GM19239 (cell line): ENCODE results near the gene ZSWIM4.
"Not testable (repeated sequence)": the region's sequence is repeated elsewhere in the genome, so short reads cannot be mapped to it uniquely, and the experiment has no call there.

Experiments used
- DNase-seq: peaks from one replicate; pipeline ENCODE4 v3.0.0; 2011; ENCODE audit warnings: low spot score; ENCODE audit not compliant: insufficient read length
- FAIRE-seq: peaks from 2 replicates; lab custom pipeline; 2011; peaks lifted over from hg19 to GRCh38; lab: Jason Lieb, UNC

ZSWIM4 gene

DNA sequence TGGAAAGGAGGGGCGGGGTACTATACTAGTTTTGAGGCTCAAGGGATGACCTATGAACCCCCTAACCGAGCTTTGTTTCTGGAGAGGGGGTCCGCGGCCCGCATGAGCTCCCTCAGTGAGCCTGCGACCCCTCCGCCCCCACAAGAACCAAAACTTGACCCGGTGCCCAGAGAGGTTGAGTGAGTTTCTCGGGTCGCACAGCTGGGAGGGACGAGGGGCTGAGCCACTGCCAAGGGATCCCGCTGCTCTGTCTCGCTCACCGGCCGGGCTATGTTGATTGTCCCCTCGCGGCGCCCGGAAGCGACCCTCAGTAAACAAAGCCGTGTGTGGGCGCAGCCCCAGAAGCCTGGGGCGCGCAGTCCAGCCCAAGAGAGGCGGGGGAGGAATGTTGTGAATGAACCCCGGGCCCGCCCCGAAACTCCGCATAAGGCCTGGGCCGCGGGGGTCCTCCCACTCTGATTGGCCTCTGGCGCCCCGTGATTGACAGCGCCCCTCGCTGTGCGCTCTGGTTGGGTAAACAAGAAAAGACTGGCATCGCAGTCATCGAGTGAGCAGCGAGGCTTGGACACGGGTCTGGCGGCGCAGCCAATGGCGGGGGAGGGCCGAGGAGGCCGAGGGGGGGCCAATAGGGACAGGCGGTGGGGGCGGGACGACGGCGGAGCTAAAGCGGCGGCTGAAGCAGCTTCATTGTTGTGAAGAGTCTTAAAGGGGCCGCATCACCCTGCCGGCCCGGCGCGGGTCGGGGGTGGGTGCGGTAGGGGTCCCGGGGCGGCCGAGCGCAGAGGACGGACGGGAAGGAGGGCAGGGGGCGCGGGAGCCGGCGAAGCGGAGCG lies at the start of gene ZSWIM4:
TSS of gene ZSWIM4 (plus strand) at position 687 of the 833 bp plus-strand sequence. CDS start 206 bp downstream, outside the sequence.
- FAIRE-seq: peak; percentile 92
- peak; percentile 97 for DNase-seq

DNA sequence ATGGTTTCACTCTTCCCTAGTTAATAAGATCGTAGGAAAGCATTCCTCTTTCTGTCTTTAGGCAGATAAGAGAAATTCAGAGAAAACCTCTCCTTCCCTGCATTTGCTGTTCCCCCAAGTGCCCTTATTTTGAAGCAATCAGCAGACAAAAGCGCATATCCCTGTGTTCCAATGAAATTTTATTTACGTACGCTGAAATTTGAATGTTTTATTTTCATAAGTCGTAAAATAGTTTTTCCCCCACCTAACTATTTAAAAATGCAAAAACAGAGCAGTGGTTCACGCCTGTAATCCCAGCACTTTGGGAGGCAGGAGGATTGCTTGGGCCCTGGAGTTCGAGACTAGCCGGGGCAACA lies 48.2 kb upstream of the ZSWIM4 start:
- FAIRE-seq (no peak), DNase-seq (no peak)

DNA sequence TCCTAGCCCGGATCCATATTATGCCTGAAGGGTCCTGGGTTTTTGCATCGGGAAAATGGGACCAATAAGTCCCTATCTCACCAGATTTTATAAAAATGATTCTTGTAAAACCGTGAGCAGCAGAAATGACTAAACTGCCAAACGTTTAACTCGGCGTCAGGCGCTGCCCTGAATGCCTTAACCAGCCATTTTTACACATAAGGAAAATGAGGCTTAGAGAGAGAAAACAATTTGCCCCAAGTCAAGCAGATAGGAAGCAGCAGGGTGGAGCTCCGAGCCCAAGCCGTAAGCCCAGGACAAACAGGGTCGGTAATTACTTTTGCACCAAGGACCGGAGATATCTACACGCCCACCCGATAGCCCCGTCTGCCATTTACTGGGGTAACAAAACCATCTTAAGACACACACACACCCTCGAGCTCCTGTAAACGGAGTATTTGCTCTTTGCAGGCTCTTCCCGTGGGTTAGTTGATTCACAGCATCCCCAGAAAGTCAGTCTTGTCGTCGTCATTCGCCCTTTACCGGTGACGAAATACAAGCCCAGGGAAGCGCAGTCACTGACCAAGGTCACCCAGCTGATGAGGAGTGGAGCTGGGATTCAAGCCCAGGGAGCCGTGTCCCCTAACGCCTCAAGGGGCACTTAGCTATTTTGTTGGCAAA lies 46.9 kb upstream of the ZSWIM4 start:
- FAIRE-seq: peak; percentile 49
- no peak for DNase-seq

DNA sequence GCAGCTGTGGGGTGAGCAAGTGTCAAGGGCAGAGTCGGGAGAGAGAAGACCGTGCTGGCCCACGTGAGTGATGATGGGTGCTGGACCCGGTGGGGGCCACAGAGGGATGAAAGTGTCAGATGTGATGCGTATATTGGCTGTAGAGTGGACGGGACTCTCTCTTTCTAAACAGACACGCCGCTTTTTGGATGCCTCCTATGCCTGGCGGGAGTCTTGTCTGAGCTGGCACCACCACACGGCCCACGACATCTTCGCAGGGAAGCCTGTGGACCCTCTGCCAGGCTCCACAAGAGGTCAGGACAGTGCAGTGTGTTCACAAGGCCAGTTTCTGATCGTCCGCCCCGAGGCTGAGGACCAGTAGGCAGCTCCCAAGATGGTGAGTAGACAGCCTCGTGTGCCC lies 43.8 kb upstream of the ZSWIM4 start:
- no peak for FAIRE-seq
- DNase-seq: no peak

DNA sequence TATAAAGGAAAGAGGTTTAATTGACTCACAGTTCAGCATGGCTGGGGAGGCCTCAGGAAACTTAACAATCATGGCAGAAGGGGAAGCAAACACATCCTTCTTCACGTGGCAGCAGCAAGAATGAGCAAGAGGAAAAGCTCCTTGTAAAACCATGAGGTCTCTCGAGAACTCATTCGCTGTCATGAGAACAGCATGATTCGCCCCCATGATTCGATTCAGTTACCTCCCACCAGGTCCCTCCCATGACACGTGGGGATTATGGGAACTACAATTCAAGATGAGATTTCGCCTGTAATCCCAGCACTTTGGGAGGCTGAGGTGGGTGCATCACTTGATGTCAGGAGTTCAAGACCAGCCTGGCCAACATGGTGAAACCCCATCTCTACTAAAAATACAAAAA lies 41.6 kb upstream of the ZSWIM4 start:
- not testable (repeated sequence) for DNase-seq, FAIRE-seq

DNA sequence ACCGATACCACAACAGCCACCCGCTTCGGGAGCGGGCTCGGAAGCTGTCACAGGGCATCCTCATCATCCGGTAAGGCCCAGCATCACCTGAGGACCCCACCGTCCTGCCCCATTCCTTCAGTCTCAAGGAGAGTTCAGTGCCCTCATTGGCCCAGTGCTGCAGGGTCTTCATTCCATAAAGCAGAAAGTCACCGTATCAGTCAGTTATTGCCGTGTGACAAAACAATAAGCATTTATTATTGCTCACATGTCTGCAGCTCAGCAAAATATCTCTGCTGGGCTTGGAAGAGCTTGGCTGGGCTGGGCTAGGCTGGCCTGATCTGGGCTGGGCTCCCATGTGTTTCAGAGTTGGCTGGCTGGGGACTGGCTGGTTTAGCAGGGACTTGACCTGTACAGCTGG lies 39.0 kb upstream of the ZSWIM4 start:
- DNase-seq (no peak), FAIRE-seq (no peak)

DNA sequence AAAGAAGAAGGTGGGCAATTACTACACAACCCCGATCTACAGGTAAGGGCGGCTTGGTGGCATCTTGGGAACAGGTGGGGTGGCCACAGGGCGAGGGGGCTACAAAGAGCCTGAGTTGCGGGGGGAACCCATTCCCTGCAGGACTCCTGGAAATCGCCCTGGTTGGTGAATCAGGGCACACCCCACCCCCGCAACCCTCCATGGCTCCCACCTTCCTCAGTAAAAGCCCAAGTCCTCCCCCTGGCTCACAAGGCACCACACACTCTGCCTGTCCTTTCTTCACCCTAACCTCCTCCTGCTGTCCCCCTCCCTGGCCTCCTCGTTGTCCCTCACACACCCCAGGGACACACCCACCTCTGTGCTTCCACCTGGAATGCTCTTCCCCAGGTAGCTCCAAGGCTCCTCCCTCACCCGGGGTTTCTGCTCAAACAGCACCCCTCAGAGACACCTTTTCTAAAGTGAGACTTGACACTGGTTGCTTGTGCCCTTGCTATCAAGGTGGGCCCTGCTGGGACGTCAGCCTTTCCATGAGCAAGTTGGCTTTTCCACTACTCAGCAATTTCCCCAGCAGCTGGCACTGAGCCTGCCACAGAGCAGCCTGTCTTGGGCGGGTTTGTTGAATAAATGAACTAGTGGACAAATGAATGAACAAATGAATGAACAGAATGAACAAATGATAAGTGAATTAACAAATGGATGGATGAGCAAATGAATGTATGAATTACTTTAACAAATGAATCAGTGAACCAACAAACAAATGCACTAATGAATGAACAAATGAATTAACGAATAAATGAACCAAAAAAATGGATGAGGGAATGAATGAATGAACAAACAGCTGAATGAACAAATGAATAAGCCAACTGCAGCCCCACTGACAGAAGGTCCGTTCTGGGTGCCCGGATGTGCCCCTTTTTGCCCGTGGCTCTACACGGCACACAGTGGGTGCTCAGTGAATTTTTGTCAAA lies 37.2 kb upstream of the ZSWIM4 start:
- no peak for DNase-seq
- no peak for FAIRE-seq

DNA sequence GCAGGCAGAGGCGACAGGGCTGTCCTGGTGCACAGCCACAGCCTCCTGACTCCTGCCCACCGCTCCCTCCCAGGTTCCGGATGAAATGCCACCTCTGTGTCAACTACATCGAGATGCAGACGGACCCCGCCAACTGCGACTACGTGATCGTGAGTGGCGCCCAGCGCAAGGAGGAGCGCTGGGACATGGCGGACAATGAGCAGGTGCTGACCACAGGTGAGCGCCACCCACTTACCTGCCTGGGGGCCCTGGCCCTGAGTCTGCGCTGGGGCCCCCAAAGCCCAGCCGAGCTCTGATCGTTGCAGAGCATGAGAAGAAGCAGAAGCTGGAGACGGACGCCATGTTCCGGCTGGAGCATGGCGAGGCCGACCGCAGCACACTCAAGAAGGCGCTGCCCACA lies 36.4 kb upstream of the ZSWIM4 start:
- FAIRE-seq: no peak
- no peak for DNase-seq

DNA sequence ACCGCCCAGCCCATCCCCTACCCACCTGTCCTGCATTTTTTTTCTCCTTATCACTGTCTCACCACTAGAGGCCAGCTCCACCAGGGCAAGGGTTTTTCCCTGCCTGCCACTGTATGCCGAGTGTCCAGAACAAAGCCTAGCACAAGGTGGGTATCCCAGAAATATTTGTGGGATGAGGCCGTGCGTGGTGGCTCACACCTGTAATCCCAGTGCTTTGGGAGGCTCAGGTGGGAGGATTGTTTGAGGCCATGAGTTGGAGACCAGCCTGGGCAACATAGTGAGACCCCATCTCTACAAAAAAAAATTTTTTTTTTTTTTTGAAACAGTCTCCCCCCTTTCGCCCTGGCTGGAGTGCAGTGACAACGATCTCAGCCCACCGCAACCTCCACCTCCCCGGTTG lies 33.8 kb upstream of the ZSWIM4 start:
- no peak for FAIRE-seq
- no peak for DNase-seq

DNA sequence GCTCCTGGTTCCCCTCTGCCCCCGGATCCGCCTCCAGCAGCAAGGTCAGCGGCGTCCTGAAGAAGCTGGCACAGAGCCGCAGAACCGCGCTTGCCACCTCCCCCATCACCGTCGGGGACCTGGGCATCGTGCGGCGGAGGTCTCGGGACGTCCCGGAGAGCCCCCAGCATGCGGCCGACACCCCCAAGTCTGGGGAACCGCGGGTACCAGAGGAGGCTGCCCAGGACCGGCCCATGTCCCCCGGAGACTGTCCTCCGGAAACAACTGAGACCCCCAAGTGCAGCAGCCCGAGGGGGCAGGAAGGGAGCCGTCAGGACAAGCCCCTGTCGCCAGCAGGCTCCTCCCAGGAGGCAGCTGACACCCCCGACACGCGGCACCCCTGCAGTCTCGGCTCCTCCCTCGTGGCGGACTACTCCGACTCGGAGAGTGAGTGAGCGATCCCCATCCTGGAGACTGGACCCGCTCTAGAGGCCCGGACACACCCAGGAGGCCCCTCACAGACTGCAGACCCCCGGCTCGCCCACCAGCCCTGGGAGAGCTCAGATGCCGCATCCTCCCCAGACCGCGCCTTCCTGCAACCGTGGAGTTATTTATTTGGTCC lies 32.5 kb upstream of the ZSWIM4 start:
- FAIRE-seq: no peak
- no peak for DNase-seq

DNA sequence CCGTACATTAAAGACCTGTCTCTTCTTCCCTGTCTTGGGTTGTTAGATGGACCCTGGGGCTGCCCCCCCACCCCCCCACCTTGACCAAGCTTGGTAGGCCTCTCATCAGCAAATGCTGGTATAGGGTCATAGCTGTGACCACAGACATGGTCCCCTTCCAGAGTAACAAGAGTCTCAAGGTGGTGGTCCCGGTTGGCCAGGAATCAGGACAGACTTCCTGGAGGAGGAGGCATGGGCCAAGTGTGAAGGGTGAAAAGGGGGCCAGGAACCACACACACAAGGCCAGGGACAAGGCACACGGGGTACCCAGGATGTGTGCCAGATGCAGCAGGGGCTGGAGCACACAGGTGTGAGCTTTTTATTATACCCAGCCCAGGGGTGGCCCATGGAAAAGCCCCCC lies 32.0 kb upstream of the ZSWIM4 start:
- DNase-seq: no peak
- FAIRE-seq: no peak

DNA sequence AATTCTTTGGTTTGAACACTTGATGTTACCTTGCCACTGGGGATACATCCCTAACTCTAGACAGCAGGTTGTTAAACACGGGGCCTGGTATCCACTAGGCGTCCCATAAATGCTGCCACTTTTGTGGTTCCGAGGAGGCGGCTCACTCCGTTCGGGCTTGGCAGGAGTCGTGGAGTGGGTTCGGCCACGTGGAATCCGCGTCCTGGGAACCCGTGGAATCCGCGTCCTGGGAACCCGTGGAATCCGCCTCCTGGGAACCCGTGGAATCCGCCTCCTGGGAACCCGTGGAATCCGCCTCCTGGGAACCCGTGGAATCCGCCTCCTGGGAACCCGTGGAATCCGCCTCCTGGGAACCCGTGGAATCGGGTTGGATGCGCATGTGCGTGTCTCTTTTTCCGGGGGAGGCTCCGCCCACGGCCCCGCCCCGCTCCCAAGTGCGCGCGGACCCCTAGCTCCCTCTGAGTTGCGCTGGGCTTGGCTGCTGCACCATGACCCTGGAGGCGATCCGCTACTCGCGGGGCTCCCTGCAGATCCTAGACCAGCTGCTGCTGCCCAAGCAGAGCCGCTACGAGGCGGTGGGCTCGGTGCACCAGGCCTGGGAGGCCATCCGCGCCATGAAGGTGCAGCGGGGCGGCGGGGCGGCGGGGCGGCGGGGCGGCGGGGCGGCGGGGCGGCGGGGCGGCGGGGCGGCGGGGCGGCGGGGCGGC lies 31.0 kb upstream of the ZSWIM4 start, which contains the start of gene MRI1:
TSS of gene MRI1 (plus strand) at position 422 of the 707 bp plus-strand sequence. CDS start at position 489, 67 bp downstream.
- peak; percentile 99 for DNase-seq
- peak; percentile 82 for FAIRE-seq

DNA sequence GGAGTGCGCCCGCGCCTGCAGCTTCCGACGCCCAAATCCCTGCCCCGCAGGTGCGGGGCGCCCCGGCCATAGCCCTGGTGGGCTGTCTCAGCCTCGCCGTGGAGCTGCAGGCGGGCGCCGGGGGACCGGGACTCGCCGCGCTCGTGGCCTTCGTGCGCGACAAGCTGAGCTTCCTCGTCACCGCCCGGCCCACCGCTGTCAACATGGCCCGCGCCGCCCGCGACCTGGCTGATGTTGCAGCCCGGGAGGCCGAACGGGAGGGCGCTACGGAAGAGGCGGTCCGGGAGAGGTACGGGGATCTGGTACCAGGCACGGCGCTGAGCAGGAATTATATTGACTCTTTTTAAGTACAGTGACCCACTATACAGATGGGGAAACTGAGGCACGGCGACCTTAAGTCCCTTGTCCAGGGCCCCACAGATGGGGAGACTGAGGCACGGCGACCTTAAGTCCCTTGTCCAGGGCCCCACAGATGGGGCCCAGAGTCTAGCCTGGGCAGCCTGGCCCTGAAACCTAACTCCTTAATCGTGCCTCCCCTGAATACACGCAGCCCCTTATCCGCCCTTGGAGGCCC lies 30.3 kb upstream of the ZSWIM4 start:
- FAIRE-seq: no peak
- DNase-seq: peak; percentile 65

DNA sequence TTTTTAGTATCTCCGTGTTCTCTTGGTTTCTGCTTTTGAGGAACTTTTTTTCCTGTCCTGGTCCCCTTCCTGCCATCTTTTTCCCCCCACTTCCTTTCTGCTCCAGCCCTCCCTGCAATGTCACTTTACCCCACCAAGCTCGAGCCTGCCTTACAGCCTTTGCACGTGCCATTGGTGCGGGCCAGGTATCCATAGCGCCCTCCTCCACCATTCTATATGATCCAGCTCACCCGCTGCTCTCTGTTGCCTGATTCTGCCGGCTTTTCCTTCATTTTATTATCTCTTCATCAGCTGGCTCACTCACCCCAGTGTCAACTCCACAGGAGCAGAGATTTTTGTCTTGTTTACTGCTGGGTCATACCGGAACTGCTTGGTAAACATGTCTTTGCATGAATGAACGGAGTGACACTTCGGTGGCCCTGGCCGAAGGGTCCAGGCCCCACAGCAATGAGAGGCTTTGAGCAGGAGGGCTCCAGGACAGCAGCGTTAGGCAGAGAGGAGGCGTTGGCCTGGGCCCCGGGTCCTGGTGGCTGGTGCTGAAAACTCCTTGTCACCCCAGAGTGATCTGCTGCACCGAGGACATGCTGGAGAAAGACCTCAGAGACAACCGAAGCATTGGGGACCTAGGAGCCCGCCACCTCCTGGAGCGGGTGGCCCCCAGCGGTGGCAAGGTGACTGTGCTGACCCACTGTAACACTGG lies 29.7 kb upstream of the ZSWIM4 start:
- no peak for DNase-seq

DNA sequence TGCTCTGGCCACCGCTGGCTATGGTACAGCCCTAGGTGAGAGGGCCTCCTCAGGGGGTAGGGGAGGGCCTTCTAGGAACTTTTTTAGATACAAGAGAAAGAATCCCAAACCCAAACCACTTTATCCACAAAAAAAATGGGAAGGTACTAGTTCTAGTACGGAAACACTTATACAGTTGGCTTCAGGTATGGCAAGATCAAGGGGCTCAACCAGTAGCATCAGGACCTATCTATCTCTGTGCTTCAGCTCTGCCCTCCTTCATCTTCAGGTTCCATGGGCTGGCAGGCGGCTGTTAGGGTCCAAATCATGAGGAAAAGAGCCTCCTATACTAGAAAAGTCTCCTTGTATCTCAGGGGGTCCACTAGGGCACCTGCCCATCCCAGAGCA lies 29.2 kb upstream of the ZSWIM4 start:
- no peak for FAIRE-seq
- DNase-seq: no peak

More for the DNA sequence above, 29.7 kb upstream of the ZSWIM4 start:
- no peak for FAIRE-seq

DNA sequence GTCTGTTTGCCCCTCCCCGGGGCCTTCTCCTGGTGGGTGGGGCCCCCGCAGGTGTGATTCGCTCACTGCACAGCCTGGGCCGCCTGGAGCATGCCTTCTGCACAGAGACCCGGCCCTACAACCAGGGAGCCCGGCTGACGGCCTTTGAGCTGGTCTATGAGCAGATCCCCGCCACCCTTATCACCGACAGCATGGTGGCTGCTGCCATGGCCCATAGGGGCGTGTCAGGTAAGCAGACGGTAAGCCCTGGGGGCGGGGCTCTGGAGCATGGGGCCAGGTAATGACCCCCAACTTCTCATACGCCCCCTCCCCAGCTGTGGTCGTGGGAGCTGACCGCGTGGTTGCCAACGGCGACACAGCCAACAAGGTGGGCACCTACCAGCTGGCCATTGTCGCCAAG lies 26.7 kb upstream of the ZSWIM4 start:
- DNase-seq (no peak), FAIRE-seq (no peak)

DNA sequence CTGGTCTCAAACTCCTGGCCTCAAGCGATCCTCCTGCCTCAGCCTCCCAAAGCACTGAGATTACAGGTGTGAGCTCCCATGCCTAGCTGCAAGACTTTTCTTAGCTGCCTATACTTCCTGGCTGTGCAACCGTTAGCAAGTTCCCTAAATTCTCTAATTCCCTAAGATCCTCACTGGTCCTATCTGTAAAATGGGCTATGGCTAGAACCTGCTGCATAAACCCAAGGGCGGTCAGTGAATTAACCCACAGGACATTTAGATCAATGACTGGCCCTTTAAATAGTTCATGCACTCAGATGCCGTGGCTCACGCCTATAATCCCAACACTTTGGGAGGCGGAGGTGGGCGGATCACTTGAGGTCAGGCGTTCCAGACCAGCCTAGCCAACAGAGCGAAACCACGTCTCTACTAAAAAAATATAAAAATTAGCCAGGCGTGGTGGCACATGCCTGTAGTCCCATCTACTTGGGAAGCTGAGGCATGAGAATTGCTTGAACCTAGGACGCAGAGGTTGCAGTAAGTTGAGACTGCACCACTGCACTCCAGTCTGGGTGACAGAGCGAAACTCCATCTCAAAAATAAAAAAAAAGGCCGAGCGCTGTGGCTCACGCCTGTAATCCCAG lies 25.1 kb upstream of the ZSWIM4 start:
- FAIRE-seq (no peak), DNase-seq (no peak)
